Coronary artery (tissue), 2 donors: ENCODE measurements around the gene UBE2Q2.
"Not testable (repeated sequence)": the region's sequence is repeated elsewhere in the genome, so short reads cannot be mapped to it uniquely, and the experiment has no call there.

Experiments
- DNase-seq: peaks from one replicate; pipeline ENCODE4 v3.0.0-alpha.2; 2017; ENCODE audit warnings: low spot score
- H3K27ac ChIP-seq, 2 donors: fragments of 200-600 bp; sonication (generic); one replicate each; pipeline ENCODE4 v1.5.1; 2016 to 2019
- H3K4me3 ChIP-seq: fragments of 200-600 bp; sonication (generic); 2 replicates; pipeline ENCODE4 v1.5.1; 2016; ENCODE audit warnings: mild to moderate bottlenecking, moderate library complexity
- CTCF ChIP-seq: fragments of 200-600 bp; sonication (generic); IDR thresholded peaks from one replicate; pipeline ENCODE4 v1.5.1; 2019; ENCODE audit warnings: antibody characterized with exemption

UBE2Q2 gene

GRCh38 chr15:75868019-75868418, 24.8 kb downstream of the UBE2Q2 start:
- Histone ChIP-seq H3K27ac (no peak overlapping the region), H3K4me3 (no peak overlapping the region)
- TF ChIP-seq CTCF: no peak
- DNase-seq: no peak

- H3K4me3 ChIP-seq: no peak overlapping the region
- no peak for TF ChIP-seq CTCF
Observed at GRCh38 chr15:75869446-75869845, 26.2 kb downstream of the UBE2Q2 start.

GRCh38 chr15:75871589-75871988, 28.3 kb downstream of the UBE2Q2 start:
- H3K4me3 ChIP-seq, DNase-seq, H3K27ac ChIP-seq: not testable (repeated sequence)

More at GRCh38 chr15:75869446-75869845, 26.2 kb downstream of the UBE2Q2 start:
- DNase-seq: no peak
- no peak overlapping the region for H3K27ac ChIP-seq

GRCh38 chr15:75872403-75872990, 29.2 kb downstream of the UBE2Q2 start:
- H3K27ac ChIP-seq: no peak overlapping the region
- no peak for DNase-seq
- no peak overlapping the region for H3K4me3 ChIP-seq
- TF ChIP-seq CTCF: no peak

GRCh38 chr15:75884041-75884440, 40.8 kb downstream of the UBE2Q2 start:
- TF ChIP-seq CTCF: no peak
- no peak for DNase-seq
- Histone ChIP-seq H3K4me3 (no peak overlapping the region), H3K27ac (no peak overlapping the region)

- TF ChIP-seq CTCF: no peak
- Histone ChIP-seq H3K4me3 (no peak overlapping the region), H3K27ac (no peak overlapping the region)
- no peak for DNase-seq
Observed at GRCh38 chr15:75887178-75887577, 43.9 kb downstream of the UBE2Q2 start.

GRCh38 chr15:75891895-75892294, 48.6 kb downstream of the UBE2Q2 start:
- no peak overlapping the region for H3K27ac ChIP-seq
- H3K4me3 ChIP-seq: no peak overlapping the region
- no peak for TF ChIP-seq CTCF
- DNase-seq: no peak

GRCh38 chr15:75895731-75896130, 52.5 kb downstream of the UBE2Q2 start:
- no peak for TF ChIP-seq CTCF
- Histone ChIP-seq H3K4me3 (no peak overlapping the region), H3K27ac (no peak overlapping the region)
- DNase-seq: no peak
